Colonic mucosa (tissue), 4 donors: Measurements from ENCODE around the gene TRPM3. TPM values are rescaled to one million over a fixed set of nuclear protein-coding genes. Genes with fewer than 3 reads are reported as not detected.

ENCODE experiments used
- DNase-seq: peaks from one replicate; pipeline ENCODE4 v3.0.0-alpha.2; 2020
- H3K27ac ChIP-seq: fragments of 200-600 bp; one replicate; pipeline ENCODE4 v1.8.0; 2021
- H3K27me3 ChIP-seq: fragments of 200-600 bp; one replicate; pipeline ENCODE4 v1.8.0; 2021
- H3K36me3 ChIP-seq: fragments of 200-600 bp; one replicate; pipeline ENCODE4 v1.8.0; 2021
- H3K4me1 ChIP-seq: fragments of 200-600 bp; one replicate; pipeline ENCODE4 v1.8.0; 2021; ENCODE audit warnings: mild to moderate bottlenecking
- H3K4me3 ChIP-seq: fragments of 200-600 bp; one replicate; pipeline ENCODE4 v1.8.0; 2021
- H3K9ac ChIP-seq, 2 donors: one replicate each; pipeline ENCODE4 v1.7.0; 2013; ENCODE audit warnings: control low read depth in 2 of 2, low read depth in 2 of 2, low read length in 2 of 2
- H3K9me3 ChIP-seq: fragments of 200-600 bp; one replicate; pipeline ENCODE4 v1.8.0; 2021
- CTCF ChIP-seq: fragments of 200-600 bp; IDR thresholded peaks from one replicate; pipeline ENCODE4 v1.8.0; 2022; ENCODE audit warnings: antibody characterized with exemption, mild to moderate bottlenecking
- intact Hi-C: fragments of 100-400 bp; cut with DNase I; formaldehyde crosslinking; loops from one replicate; pipeline ENCODE4 v1.14.1; 2022
- total RNA-seq, 2 donors: library from RNA; stranded (reverse); fragmentation: NEBNext Ultra II Directional in 1 of 2; extraction: Animal tissue kit (Norgen Biotek cat#: 25700) in 1 of 2; gene quantifications; one replicate each; pipeline ENCODE4 v1.2.1, GENCODE V29; 2021
- donor health status: healthy.
- donor health status: DM: no; HTN: no; CAD: no.
- donor health status: DM: no; HTN: no; CAD: no.

TRPM3 gene
- total RNA-seq, 2 donors from 2014 or later = 0.32 to 0.35 TPM

- H3K27me3 ChIP-seq = no peaks in the 10 kb centered on the region
- no peak for TF ChIP-seq CTCF
- no peak overlapping the region for H3K4me3 ChIP-seq
- no peak overlapping the region for H3K9ac ChIP-seq
- no peaks in the 10 kb centered on the region for H3K9me3 ChIP-seq
- H3K4me1 ChIP-seq = no peaks in the 10 kb centered on the region
- no peaks in the 10 kb centered on the region for H3K36me3 ChIP-seq
- intact Hi-C loops = no loop called here
- H3K27ac ChIP-seq = no peak overlapping the region
- no peak for DNase-seq
Measured at GRCh38 chr9:70566066-70566465, 555.4 kb downstream of the TRPM3 start.

GRCh38 chr9:70564468-70565335 is 556.7 kb downstream of the TRPM3 start:
- Histone ChIP-seq H3K36me3 (no peaks in the 10 kb centered on the region), H3K4me1 (no peaks in the 10 kb centered on the region), H3K27me3 (no peaks in the 10 kb centered on the region), H3K9me3 (no peaks in the 10 kb centered on the region), H3K9ac (no peak overlapping the region), H3K27ac (peak overlapping the region; percentile 54), H3K4me3 (no peak overlapping the region)
- DNase-seq = no peak
- TF ChIP-seq CTCF = no peak
- intact Hi-C loops = no loop called here

DNA sequence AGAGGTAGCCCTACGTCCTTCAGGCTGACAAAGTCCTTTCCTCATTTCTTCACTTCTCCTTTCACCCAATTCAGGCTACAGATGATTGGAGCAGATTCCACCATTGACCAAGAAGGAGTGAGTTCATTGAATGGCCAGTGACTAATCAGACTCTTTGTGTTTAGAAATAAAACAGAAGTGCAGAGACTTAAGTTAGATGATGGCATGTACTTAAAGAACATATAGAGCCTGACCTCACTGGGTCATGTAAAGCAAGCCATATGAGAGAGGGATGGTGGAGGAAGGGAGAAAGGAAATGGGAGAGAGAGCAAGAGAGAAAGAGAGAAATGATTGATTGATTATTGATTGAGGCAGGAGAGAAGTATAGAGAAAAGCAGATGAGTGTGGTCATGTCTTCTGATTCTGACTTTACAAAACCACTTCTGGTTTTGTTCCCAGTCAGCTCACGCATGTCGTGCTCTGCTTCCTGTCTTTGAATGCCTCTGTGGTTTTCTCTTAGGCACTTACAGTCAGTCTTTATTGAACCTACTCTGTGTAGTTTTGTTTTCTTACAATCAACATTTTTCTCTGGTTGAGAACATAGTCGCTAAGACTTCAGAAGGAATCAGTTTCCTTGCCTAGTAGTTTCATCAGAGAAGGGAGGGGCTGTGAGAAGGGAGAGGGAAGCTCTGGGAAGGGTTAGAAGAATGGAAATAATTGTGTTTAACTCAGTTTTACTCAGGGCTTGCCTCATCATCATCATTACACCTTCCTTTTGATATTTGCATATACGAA is 557.8 kb downstream of the TRPM3 start:
- no peak for TF ChIP-seq CTCF

GRCh38 chr9:70563010-70563409 is 558.4 kb downstream of the TRPM3 start:
- Histone ChIP-seq H3K27ac (peak overlapping the region; percentile 54), H3K9ac (no peak overlapping the region), H3K27me3 (no peaks in the 10 kb centered on the region), H3K4me1 (no peaks in the 10 kb centered on the region), H3K36me3 (no peaks in the 10 kb centered on the region), H3K4me3 (no peak overlapping the region), H3K9me3 (no peaks in the 10 kb centered on the region)
- no peak for DNase-seq
- no peak for TF ChIP-seq CTCF
- intact Hi-C loops = no loop called here

More for the DNA sequence above, 557.8 kb downstream of the TRPM3 start:
- H3K27ac ChIP-seq = peak overlapping the region; percentile 54
- H3K36me3 ChIP-seq = no peaks in the 10 kb centered on the region
- no peak for DNase-seq
- H3K27me3 ChIP-seq = no peaks in the 10 kb centered on the region
- H3K9ac ChIP-seq = no peak overlapping the region
- no peaks in the 10 kb centered on the region for H3K9me3 ChIP-seq
- H3K4me1 ChIP-seq = no peaks in the 10 kb centered on the region
- no peak overlapping the region for H3K4me3 ChIP-seq
- intact Hi-C loops = no loop called here

GRCh38 chr9:70561786-70562395 is 559.5 kb downstream of the TRPM3 start:
- H3K27ac ChIP-seq = peak overlapping the region; percentile 32
- intact Hi-C loops = no loop called here
- no peaks in the 10 kb centered on the region for H3K4me1 ChIP-seq
- no peaks in the 10 kb centered on the region for H3K27me3 ChIP-seq
- no peak overlapping the region for H3K9ac ChIP-seq
- H3K9me3 ChIP-seq = no peaks in the 10 kb centered on the region
- H3K4me3 ChIP-seq = no peak overlapping the region
- H3K36me3 ChIP-seq = no peaks in the 10 kb centered on the region
- no peak for TF ChIP-seq CTCF
- no peak for DNase-seq
